ENCODE results near the gene TRMT6.

Gene TRMT6, protein sequence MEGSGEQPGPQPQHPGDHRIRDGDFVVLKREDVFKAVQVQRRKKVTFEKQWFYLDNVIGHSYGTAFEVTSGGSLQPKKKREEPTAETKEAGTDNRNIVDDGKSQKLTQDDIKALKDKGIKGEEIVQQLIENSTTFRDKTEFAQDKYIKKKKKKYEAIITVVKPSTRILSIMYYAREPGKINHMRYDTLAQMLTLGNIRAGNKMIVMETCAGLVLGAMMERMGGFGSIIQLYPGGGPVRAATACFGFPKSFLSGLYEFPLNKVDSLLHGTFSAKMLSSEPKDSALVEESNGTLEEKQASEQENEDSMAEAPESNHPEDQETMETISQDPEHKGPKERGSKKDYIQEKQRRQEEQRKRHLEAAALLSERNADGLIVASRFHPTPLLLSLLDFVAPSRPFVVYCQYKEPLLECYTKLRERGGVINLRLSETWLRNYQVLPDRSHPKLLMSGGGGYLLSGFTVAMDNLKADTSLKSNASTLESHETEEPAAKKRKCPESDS

DNA sequence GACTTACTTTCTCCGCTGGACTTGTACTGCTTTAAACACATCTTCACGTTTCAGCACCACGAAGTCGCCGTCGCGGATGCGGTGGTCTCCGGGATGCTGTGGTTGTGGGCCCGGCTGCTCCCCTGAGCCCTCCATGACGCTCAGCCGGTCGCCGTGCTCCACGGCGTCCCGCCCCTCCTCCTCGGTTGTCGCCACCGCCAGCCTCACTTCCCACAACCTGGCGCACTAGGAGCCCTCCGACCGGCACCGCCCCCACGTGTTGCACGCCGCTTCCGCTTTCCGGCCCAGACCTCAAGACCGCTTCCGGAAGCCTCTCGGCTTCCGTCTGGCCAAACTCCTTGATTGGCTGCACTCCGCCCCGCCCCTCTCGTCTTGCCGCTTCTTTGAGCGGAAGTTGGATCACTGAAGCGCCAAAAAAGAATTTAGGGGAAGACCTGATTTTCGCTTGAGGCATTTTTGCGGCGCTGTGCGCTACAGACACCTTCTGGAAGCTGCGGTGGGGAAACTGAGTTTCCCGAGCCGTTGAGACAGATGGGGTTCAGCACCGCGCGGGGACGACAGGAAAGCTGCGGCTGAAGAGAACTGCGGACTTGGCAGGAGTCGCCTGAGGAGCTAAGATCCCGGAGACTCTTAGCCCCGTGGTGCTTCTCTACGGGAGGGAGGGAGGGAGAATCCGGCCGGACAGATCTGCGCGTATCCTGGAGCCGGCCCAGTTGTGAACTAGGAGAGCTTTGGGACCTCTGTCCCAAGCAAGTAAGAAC, at the start of gene TRMT6, which contains the start of gene MCM8:
TSS of gene TRMT6 (minus strand) at position 263 of the 761 bp plus-strand sequence. CDS start at position 135, 128 bp downstream.
TSS of gene MCM8 (plus strand) at position 382 of the 761 bp plus-strand sequence. CDS start 1,364 bp downstream, outside the sequence.
- DNase-seq: peak; percentile 99

DNA sequence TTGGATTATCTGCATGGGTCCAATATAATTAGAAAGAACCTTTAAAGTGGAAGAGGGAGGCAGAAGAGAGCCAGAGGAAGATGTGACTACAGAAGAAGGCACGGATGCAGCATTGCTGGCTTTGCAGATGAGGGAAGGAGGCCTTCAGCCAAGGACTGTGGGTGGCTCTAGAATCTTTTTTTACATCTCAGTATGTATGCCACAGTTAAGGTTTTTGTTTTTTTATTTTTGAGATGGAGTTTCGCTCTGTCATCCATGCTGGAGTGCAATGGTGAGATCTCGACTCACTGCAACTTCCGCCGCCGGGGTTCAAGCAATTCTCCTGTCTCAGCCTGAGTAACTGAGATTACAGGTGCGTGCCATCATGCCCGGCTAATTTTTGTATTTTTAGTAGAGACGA, 49.5 kb upstream of the TRMT6 start:
- DNase-seq: no peak

DNA sequence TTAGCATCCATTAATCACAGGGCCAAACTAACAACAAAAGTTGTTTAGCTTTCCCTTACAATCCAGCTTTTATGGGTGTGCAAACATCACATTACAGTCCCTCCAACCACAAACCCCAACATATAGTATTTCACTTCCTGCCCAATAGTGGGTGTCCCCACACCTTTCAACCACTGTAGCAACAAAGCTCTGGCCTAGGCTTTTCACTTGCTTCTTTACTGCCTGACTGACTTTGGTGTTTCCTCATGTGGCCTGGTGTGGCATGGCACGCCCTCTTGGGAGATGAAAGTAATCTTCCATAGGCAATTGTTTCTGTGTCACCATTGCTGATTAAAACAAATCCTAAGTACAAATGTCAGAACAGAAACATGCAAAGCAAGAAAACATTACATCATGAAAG, 46.4 kb upstream of the TRMT6 start:
- DNase-seq: no peak

DNA sequence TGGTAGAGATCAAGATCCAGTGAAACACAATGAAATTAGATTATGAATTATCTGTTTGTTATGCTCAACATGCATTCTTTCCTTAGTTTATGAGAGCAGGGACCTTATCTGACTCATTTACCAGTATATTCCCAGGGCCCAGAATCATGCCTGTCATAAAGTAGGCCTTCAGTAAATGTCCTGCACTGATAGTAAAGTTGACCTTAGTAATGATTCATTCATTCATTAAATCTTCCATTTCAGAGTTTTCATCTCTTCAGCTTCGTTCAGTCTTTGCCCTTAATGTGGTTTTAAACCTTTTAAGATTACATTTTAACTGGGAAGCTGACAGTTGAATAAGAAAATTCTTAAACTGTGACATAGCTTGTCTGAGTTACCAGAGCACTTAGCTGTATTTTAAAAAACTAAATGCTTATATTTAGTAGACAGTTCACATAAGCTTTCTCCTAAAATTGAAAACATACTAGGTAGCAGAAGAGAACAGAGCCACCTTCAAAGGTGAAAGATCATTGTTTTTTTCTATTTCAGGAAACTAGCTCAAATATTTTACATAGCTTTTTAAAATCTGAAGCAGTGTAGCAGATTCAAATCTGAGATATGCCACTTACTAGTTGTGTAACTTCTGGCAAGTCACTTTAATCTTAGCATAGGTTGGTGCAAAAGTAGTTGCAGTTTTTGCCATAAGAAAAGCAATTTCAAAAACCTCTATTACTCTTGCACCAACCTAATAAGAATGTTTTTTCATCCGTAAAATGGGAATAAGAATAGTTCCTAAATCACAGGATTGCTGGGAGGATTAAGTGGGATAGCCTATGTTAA, 41.5 kb upstream of the TRMT6 start:
- DNase-seq: no peak

DNA sequence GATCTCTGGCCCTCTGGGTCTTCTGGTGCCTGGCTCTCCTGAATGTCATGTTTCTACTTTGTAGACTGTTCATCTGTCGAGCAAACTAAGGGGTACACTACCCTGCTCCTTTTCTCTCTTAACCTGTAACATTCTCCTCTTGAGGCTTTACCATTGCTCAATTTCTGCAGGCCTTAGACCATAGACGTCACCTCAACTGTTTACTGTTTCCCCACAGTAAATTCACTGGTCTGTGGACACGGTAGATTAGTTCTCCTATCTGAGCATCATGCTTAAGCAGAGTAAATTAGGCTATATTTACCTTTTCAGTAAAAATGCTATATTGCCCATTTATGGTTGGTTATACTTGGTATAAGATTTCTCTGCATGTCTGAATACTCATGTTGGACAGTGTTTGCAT, 40.6 kb upstream of the TRMT6 start:
- DNase-seq: no peak

DNA sequence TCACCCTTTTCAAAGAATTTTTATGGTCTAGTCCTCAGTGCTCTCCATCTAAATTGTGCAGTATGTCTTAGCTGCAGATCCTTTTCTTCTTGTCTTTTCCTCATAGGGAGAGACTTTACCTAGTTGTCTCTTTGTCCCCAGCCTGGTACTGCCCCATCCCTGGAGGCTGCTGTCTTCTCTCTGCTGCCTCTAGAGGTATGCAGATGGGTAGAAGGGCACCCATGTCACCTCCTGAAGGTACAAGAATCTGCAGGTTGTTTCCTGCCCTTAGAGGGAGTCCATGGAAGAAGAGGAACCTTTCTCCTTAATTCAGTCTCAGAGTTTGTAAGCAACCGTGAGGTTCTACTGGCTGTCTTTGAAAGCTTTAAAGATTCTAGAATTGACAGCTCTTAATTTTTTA, 39.2 kb upstream of the TRMT6 start:
- no peak for DNase-seq

DNA sequence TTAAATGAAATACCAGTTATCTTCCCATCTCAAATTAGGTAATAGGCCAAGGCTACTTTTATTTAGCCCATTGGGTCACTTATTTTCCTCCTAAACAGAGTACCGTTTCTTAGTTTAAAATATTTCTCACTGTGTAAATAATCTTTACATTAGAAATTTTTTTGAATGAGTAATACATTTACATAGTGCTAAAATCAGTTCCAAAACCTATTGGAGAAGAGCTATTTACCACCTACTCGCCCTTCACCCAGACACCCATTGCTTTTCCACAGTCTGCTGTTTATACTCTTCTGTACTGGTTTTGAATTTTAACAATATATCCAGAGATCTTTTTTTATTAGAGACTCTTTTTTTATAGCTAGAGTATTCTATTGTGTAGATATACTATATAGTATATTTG, 37.0 kb upstream of the TRMT6 start:
- DNase-seq: no peak

DNA sequence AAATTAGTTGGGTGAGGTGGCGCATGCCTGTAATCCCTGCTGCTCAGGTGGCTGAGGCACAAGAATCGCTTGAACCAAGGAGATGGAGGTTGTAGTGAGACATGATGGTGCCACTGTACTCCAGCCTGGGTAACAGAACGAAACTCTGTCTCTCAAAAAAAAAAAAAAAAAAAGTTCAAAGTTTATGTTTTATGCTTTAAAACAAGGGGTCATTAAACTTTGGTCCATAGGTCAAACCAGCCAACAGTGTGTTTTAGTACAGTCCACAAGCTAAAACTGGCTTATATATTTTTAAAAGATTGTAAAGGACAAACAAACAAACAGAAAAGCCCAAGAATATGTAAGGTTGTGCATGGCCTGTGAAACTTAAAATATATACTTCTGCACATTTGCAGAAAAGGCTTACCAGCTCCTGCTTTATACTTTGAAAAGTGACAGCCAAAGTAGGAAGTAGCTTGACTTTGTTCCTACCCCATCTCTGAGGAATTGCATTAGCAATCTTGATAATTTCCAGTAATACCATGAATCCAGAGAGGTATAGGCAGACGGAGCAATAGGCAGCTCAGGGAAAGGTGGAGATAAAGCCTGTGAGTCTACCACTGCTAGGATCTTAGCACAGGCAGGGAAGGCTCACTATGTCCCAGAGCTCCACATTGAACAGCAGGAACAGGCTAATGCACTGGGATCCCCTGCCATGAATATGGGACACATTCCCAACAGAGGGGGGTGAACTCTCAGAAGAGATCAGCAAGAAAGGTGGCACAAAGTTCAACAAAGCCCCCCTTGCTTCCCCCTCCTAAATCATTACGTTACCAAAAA, 30.6 kb upstream of the TRMT6 start:
- DNase-seq: no peak

DNA sequence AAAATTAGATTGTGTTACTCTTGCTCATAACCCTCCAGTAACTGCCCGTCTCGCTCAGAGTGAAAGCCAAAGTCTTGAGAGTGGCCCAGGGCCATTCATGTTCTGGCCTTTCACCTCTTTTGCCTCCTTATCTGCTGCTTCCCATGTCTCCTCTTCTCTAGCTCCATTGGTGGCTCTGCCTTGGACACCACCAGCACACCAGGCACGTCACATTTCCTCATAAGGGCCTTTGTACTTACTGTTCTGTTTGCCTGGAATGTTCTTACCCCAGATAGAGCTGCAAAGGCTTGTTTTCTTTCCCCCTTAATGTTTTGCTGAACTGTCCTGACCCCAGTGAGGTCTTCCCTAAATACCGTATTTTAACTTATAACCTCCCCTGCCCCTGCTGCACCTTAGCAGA, 29.5 kb upstream of the TRMT6 start:
- DNase-seq: no peak

DNA sequence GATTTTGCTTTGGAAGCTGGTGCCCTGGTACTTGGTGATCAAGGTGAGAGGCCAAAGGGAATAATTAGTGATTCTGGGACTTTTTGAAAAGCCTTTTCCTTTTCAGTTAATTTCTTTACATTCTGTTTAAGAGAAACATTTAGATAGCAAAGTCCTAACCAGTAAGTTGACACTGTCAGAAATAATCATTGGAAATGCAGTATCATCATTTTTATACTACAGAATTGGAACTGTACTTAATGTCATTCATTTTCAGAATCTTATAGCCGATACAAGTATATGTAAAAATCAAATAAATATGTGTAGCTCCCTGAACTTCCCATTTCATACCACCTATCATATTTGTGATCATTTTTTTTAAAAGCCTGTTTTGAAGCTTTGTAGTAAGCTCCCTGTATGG, 27.6 kb upstream of the TRMT6 start:
- no peak for DNase-seq

DNA sequence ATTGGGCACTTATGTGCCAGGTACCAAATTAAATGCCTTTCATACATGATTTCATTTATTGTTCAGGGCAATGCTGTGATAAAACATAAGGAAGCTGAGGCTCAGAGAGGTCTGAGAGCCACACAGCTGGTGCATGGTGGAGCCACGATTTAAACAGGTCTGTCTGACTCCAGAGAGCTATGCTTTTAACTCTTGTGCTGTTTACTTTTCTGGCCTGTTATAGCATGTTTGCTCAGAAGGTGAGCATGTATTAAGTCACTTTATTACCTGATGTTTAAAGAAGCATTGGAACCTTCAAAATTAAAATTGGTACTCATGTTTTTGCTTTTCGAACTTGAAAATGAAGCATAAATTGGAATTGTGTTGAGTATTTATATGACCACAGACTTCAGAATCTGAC, 26.9 kb upstream of the TRMT6 start:
- DNase-seq: no peak

DNA sequence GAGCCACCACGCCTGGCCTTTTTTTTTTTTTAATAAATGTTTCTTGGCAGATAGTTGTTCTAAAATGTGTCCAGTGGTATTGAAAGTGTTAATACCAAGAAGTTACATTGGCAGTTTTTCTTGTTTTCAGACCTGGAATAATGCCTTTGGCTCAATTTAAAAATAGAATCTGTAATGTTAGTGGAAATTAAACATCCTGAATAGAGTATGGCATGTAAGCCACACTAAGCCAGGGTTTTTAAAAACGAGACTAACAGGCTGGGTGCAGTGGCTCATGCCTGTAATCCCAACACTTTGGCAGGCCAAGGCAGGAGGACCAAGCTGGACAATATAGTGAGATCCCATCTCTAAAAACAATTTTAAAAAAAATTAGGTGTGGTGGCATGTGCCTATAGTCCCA, 25.4 kb upstream of the TRMT6 start:
- DNase-seq: no peak

DNA sequence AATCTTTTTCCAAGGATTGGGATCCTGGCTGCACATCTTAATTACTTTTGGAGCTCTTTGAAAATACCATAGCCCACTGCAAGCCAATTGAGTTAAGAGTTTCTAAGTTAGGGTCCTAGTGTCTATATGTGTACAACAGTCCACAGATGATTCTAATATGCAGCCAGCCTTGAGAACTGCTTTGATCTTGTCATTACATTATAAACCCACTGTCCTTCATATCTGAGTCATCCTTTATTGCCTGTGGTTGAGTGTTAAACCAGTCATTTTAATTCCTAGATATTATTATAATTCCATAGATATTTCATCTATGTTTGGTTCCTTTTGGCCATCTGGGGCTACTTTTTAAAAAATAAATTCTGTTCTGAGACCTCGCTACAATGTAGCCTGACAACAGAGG, 24.2 kb upstream of the TRMT6 start:
- DNase-seq: no peak

DNA sequence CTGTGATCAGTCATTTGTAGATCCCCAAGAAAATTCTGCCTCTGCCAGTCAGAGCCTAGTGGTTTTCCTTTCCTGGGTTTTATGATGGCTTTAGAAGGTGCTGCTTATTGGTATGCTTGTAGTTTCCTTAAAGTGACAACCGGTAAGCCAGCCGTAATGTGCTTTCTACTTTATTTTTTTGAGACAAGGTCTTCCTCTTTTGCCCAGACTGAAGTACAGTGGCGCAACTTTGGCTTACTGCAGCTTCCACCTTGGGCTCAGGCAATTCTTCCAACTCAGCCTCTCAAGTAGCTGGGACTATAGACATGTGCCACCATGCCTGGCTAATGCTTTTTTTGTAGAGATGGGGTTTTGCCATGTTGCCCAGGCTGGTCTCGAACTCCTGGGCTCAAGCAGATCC, 23.6 kb upstream of the TRMT6 start:
- no peak for DNase-seq

DNA sequence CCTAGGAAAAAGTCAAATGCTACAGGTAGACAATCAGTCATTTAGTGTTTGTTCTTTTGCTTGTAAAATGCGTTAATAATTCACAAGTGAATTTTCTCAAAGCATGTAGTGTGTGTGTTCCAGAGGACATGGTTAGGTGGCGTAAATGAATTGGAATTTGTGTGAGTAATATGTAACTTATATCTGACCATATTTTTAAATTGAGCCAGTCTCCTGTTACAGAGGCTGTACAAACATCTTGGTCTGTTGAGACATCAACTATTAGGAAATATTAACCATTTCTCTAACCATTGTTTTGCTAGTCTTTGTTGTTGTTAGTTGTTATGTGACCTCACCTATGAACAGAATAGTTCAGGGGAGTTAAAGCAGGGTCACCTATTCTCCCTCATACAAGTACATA, 22.8 kb upstream of the TRMT6 start:
- DNase-seq: no peak

DNA sequence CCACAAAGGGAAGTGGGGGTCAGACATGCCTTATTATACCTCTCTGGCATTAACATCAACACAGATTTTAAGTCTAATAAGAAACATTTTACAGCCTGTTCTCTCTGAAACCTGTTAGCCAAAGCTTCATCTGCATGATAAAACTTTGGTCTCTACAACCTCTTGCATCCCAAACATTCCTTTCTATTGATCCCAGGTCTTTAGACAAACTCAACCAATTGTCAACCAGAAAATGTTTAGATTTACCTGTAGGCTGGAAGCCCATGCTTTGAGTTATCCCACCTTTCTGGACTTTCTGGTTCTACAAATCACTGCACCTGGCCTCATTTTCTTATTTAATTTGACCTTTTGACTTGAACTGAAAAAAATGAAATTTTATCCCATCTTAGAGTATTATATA, 20.9 kb upstream of the TRMT6 start:
- DNase-seq: no peak

DNA sequence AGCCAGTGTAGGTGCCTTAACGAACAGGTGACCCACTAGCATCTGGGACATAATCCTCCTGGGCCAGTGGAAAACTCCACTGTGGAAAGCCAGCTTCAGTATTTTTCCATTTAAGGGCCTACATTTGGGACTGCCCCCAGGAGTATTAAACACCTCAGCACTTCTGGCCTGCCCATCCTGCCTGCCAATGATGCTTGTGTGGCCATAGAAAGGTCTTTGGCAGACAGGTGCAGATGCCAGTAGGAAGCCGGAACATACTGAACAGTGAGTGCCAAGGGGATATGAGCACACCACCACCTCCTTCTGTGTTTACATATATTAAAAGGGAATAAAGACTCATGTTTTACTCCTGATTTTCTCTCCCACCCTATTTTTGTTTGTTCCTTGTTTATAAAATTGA, 20.0 kb upstream of the TRMT6 start:
- no peak for DNase-seq

DNA sequence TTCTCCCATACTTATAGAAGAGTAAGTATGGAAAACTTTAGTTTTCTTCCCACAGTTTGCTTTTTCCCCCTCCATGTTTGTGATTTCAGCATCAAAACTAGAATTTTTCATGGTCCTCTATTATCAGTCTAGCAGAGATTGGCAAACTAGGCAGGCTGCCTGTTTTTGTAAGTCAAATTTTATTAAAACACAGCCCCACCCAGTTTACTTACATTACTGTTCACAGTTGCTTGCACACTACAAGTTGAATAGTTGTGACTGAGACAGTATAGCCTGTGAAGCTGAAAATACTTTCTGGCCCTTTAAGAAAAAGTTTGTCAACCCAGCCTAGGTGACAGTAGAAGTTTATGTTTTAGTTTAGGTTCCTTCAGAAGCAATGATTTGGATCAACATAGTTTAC, 19.6 kb upstream of the TRMT6 start:
- DNase-seq: no peak

DNA sequence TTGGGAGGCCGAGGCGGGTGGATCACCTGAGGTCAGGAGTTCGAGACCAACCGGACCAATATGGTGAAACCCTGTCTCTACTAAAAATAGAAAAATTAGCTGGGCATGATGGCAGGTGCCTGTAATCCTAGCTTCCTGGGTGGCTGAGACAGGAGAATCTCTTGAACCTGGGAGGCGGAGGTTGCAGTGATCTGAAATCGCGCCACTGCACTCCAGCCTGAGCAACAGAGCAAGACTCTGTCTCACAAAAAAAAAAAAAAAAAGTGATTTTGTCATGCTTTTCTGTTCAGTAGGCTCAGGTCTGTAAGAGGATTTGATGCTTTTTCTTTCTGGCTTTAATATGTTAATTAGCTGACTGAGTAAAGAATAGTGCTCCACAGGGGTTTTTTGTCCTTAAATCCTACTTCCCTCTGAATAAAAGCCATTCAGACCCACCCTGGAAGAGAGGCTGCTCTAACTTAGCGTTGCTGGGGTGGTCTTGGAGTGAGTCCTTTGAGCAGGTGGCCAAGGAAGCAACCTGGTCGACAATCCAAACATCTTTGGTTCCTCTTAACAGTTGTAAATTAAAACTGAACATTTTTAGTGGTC, 19.1 kb upstream of the TRMT6 start:
- DNase-seq: no peak

DNA sequence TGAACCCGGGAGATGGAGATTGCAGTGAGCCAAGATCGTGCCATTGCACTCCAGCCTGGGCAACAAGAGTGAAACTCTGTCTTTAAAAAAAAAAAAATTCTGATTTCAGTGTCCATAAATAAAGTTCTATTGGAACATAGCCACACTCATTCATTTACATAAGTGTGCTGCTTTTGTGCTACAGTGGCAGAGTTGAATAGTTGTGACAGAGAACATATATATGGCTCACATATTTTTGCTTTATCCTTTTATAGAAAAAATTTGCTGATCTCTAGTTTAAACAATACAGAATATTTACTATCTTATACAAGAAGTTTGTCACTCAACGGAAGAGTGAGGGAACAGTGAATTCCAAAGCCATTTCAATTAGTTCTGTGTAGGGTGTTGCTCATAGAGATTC, 18.1 kb upstream of the TRMT6 start:
- no peak for DNase-seq

DNA sequence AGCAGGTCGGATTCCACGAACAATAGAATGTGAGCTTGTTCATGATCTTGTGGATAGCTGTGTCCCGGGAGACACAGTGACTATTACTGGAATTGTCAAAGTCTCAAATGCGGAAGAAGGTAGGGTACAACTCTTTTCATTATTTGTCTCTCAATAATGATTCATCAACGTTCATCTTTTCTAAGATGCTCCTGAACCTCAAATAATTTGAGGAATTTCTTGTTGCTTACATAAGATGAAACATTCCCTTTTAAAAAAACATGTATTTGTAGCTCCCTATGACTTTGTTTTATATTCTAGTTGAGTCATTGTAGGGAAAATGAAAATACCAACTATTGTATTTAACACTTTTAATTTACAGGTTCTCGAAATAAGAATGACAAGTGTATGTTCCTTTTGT, 17.1 kb upstream of the TRMT6 start:
- no peak for DNase-seq

DNA sequence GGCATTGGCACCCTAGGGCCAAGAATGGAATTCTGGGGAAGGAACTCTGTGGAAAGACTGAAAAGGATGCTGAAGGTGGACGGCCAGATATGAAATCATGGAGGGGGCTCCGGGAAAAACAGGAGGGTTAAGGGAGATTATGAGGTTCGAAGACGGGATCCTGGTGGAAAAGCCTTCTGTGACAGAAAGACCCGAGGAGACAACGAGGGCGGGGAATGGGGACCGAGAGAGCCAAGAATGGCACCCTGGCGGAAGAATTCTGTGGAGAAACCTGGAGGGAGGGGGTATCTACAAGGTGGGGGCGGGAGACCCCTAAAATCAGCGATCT, 426 bp downstream of the TRMT6 start:
- DNase-seq: peak; percentile 62

Data from NCI-H82 (cell line).